Islet of Langerhans (tissue), 1 donor: ENCODE data around the gene KIAA0825.

Source experiments
- FAIRE-seq: peaks from one replicate; lab custom pipeline; 2011; peaks lifted over from hg19 to GRCh38; lab: Jason Lieb, UNC

KIAA0825 gene

GRCh38 chr5:94508461-94509148 lies 109.8 kb downstream of the KIAA0825 start:
- FAIRE-seq, result no peak

DNA sequence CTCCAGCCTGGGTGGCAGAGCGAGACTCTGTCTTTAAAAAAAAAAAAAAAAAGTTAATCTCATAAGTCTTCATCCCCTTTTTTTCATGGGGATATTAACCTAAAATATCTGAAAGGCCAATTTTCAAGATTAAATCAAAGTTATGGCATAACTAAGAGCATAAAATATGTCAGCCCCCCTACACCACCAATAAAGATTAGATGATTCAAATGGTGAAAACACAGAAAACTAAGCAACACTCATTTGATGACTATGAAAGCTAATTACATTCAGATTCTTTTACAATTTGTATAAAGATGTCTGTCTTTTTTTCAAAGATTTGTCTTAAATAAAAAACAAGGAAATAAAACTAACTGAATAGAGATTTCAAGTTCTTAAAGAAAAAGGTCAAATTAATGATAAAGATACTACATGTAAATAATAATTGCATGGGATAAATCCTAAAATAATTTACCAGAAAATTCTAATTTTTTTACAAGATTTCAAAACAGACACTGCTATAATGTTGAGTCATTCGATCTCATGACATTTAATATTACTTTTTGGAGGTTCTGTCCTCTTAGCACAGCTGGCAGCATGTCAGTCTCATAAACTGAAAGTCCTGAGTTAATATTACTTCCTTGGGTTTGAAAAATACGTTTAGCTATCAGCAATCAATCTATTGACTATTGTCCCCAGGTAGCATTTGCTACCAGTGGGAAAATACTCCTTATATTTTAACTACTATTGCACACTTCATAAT lies 112.9 kb downstream of the KIAA0825 start:
- peak; percentile 58 for FAIRE-seq

- no peak for FAIRE-seq
Observed at GRCh38 chr5:94503677-94504076, 114.7 kb downstream of the KIAA0825 start.

GRCh38 chr5:94501365-94501764 lies 117.0 kb downstream of the KIAA0825 start:
- no peak for FAIRE-seq

GRCh38 chr5:94499806-94500205 lies 118.6 kb downstream of the KIAA0825 start:
- no peak for FAIRE-seq

DNA sequence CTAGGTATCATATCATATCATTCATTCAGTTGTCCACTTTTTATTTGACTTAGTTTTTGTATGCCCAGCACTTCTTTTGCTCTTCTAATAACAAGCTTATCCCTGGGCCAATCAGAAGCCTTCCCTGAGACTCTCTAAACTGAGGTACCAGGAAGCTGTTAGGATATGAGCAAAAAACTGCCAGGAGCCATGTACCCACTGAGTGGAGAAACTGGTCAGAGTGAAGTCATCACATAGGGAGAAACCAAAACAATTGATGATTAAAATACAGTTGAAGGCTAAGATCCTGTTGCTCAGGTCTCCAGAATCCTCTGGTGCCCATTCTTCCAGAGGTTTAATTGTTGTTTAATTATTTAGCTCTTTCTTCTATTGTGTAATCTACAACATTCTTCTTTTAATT lies 120.2 kb downstream of the KIAA0825 start:
- FAIRE-seq, result no peak

- FAIRE-seq, result no peak
Observed at GRCh38 chr5:94485067-94485466, 133.3 kb downstream of the KIAA0825 start.

DNA sequence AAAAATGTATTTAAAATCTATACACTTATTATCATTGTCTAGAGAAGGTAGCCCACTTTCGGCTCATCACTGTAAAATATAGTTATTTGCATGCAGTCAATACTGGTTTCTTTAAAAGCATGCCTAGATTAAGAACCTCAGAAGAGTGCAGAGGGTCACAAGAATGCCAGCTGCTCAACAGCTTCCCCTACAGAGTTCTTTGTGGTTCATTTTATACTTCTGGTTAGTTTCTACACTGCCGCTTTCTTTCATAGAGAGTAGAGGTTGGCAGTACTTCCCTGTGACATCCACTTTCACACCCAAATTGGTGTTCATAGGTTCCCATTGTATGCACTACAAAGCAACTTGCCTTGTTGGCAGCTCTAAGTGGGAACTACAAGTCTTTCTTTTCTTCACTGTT lies 137.3 kb downstream of the KIAA0825 start:
- no peak for FAIRE-seq

GRCh38 chr5:94480486-94480885 lies 137.9 kb downstream of the KIAA0825 start:
- no peak for FAIRE-seq

DNA sequence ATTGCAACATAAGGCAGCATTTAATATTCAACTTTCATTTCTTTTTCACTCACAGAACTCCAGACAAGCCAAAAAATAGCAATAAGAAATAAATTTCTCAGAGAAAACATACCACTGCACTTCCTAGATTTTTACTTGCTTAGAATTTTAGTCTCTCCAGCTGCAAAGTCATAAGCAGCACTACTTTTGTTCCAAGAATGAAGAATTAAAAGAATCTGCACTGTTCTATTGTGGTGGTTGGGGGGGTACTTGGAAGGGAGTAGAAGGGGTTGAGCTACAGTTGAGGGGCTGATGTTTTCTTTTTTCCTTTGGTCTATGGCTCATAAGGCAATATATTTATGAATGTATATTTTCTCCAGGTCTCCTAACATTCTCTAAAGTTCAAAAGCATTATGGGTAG lies 144.5 kb downstream of the KIAA0825 start:
- FAIRE-seq, result no peak

- FAIRE-seq, result no peak
Observed at GRCh38 chr5:94471521-94471920, 146.9 kb downstream of the KIAA0825 start.

DNA sequence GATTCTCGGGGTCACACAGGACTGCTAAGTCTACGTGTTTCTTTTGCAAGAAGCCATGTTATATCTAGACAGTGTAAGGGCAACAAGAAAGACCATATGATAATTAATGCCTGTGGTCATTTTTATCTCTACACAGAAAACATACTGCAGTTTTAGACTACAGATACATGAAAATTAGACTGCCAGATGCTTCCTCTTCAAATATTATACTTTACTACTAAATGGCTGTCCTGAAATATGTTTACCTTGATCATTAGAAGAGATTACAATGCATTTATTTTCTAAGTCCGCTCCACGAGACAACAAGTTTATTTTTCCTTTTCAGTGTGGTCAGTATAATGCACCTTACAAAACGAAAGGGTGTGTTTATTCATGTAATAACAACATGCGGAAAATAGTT lies 147.6 kb downstream of the KIAA0825 start:
- no peak for FAIRE-seq

- FAIRE-seq, result no peak
Observed at GRCh38 chr5:94469894-94470329, 148.5 kb downstream of the KIAA0825 start.

DNA sequence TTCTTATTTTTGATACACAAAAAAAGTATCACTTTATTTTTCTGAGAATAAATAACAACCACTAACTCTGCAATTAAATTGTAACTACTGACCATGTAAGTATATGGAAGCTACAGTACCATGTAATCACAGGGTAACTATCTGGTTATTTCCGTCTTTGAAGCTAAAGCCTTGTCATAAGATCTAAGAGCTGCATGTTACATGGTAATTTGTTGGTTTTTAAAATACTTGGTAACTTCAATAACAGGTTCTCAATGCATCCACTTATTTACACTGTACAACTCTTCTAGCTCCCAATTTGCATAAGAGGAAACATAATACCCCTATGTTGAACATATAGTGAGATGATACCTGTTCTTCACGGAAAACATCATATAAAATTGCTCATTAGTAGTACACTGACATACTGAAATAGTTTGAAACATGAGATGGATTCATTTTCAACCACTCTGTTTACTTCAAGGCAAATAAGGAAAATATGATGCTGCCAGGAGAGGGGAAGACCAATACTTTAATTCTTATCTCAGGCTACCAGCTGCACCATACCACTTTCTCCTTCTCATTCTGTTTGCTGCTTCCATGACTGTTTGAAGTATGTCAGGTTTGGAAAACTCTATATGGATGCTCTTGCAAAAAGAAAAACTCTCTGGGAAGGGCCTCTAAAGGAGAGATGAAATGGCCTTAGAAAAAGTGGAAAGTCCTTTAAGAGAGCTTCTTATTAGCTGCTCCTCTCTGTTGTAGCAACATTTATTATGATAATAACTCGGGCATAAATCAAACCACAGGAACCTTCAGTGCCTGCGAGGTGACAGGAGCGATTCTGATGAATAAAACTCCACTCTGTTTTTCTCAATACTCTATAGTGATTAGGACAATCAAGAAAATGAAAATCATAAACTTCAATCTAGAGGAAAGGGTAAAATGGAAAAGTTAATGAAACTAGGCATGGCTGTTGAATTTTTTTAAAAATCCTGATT lies 150.2 kb downstream of the KIAA0825 start:
- no peak for FAIRE-seq

- FAIRE-seq, result no peak
Observed at GRCh38 chr5:94467346-94467953, 151.0 kb downstream of the KIAA0825 start.

DNA sequence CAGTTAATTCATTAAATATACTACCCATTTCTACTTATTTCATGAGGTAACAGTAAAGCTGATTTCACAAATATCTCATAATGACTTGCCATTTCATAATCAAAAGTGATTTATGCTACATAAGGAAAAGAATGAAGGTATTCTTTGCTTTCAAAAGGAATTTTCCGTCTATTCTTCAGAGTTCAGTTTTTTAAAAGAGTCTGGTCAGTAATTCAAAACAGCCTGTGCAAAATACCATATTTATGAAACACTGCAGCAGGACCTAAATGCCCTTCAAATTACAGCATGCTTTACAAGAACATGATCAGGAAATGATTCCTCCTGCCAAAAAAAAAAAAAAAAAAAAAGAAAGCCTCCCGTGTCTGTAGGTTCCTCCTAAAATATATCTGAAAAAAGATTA lies 154.7 kb downstream of the KIAA0825 start:
- FAIRE-seq, result no peak

DNA sequence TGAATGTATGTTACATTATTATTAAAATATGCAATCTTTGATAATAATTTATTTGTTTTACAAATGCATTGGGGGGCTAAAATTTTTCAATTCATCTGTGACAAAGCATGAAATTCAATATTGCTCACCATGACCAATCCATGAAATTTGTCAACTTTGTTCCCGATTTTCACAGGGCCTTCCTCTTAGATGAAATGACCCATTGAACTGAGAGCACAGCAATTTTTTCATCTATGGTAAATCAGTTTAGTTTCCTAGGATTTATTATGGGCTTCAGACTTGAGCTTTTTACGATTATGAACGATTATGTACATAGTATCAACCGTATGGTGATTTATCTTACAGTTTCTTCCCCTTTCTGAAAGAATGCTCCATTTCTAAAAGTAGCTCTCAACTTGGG lies 157.3 kb downstream of the KIAA0825 start:
- no peak for FAIRE-seq

- no peak for FAIRE-seq
Observed at GRCh38 chr5:94459915-94460314, 158.5 kb downstream of the KIAA0825 start.

DNA sequence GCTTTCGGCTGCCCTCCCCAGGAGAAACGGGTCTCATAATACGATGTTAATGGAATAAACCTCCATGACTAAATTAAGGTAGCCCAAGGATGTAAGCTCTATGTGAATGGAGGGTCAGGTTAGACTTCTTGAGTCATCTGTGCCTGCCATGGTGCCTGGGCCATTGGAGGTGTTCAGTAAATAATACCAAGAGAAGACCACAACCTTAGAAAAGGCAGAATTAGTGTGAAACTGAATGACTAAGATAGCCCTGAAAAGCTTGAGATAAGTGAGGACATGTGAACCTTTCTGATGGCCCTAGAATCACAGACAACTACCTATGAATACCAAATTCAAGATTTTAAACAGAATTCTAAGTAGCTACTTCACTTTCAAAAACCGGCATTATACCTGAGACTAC lies 160.6 kb downstream of the KIAA0825 start:
- FAIRE-seq, result no peak

DNA sequence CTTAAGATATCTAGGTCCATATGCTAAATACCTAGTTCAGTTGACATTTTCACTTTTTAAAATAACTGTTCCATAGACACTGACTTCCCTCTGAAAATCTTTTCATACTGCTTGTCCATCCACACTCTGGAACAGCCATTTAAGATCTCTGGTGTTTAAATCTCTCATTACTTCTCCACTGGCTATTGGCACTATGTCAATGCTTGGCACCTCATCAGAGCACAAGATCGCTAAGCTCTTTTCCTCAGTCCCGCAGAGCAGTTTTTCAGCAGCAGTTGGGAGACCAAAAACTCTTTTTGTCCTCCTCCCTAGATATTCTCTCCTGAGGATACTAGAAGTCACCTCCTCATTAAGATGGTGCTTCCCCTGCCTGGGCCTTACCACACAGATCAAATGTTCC lies 172.7 kb downstream of the KIAA0825 start:
- FAIRE-seq, result no peak

DNA sequence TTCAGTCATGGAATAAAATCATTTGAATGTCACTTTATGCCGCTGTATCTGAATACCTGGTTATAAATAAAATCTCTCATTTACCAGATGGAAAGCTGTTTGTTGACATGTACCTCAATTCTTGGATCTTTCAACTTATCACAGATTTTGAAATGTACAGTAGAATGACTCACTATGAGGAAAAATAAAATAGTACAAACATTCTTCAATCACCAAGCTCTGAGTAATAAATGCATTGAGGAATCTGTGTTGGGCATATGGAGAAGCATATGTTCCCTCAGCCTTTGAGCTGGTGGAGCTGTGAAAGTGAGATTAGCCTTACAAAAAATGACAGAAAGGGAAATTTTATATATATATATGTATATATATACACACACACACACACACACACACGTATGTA lies 175.4 kb downstream of the KIAA0825 start:
- FAIRE-seq, result no peak

GRCh38 chr5:94442076-94442475 lies 176.3 kb downstream of the KIAA0825 start:
- no peak for FAIRE-seq
